ENCODE data around the gene KLHL42.
"Not testable (repeated sequence)": the region's sequence is repeated elsewhere in the genome, so short reads cannot be mapped to it uniquely, and the experiment has no call there.

Gene KLHL42

DNA sequence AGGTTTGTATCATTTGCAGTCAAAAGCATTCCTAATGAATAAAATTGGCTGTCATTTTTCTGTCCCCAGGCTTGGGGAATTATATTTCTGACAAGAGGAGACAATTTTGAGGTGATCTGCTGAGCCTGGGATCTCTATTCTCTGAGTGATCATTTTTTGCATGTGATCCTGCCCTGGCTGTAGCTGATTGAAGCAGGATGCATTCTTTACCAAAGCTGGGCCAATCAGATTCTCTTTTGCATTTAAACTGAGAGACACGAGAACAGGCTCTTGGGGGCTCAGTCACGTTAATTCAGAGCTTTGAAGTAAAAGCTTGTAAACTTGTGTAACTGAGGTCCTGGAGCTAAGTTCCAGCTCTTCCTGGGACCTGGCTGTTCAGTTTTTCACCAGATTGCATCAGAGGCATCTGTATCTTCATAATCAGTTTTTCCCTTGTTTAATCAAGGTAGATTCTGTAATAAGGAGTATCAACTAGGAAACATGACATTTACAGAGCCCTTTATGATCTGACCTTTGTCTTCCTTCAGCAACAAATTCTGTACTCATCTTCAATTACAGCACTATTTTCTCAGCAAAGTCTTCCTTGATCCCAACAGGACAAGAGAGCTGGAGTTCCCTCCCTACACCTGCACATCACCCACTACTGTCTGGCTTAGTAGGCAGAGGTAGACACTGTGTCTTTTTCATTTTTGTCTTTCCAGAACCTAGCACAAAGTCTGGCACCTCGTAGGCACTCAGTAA, 35.0 kb downstream of the KLHL42 start:
- in situ Hi-C loops (cut with MboI; ENCODE audit: low sequenced_read_pairs): no loop called here

DNA sequence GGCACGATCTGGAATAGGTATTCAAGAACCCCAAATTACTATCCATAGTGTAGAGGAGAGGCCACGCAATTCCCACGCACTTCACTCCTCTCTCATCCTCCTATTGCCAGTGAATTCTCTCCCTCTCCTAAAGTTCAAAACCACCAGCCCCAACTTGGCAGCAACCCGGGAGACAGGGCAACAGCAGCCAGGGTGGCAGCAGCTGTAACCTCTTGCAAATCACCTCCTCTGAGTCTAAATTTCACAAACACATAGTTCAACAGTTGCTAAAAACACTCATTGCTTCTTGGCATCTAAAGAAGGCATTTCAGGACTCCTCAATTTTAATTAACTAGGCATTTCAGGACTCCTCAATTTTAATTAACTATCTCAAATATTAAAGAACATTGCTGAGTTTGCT, 37.7 kb downstream of the KLHL42 start:
- in situ Hi-C loops (cut with MboI; ENCODE audit: low sequenced_read_pairs): no loop called here

DNA sequence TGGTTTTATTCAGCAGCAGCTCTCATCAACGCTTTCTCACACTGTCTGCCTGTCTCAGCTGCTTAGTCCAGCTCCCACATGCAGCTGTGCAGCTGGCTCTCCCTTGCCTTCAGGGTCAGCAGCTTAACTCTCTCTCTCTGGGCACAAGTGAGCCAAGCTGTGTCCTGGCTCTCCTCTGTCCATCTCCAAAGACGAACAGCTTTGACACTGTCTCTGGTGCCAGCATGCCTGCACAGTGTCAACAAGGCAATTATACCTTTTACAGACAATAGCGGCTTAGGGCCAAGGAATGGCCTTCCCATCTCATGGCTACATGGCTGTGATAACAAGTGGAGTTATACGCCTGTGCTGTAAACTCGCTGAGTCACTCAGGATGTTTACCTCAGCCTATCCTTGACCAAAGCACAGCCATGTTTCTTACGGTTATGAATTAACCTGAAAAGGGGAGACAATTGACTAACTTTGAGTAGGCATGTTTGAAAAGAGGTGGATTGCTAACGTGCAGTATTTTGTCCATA, 38.4 kb downstream of the KLHL42 start:
- in situ Hi-C loops (cut with MboI; ENCODE audit: low sequenced_read_pairs): no loop called here

DNA sequence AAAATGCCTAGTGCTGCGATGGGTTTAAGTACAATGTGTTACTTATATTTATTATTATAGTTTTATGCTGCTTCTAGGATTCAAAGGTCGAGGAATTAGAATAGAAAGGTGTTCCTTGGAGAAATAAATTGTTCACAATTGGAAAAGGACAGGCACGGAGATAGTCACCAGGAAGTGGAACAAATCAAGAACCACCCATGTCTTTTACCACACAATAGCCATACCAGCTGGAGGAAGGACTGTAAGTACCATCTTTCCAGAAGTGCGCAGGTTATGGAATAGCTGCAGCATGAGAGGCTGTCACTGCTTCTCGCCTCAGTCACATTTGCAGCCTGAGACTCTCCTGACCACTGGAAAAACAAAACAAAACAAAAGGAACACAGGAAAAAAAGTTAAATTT, 40.5 kb downstream of the KLHL42 start:
- in situ Hi-C loops (cut with MboI; ENCODE audit: low sequenced_read_pairs): no loop called here

DNA sequence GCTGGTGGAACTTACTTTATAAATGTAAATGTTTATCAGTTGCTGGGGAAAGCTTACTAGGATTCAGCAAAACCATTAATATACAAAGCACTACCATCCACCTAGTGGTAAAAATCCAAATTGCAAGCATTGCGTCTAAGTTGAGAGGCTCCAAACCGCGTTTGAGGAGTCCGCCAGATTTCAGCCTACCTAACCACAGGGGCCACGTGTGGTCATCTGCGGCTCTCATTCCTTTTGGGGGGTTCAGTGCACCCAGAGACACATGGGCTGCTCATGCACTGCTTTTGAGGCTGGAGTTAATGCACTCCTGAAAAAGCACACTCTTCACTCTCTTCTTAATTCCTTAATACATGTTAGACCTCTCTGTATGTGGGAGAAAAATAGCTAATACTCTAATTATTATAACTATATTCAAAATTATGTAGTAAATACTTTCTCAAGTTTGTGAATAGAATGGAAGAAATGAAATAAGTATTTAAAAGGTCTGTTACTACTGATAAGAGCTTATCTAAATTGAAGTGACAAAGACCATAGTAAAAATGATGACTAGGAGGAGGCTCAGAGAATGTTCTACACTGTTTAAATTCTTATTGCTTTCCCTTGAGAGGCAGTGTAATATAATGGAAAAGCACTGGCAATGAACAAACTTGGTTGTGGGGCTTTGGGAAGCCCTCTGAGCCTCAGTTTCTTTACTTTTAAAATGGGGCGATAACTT, 41.4 kb downstream of the KLHL42 start:
- in situ Hi-C loops (cut with MboI; ENCODE audit: low sequenced_read_pairs): no loop called here

DNA sequence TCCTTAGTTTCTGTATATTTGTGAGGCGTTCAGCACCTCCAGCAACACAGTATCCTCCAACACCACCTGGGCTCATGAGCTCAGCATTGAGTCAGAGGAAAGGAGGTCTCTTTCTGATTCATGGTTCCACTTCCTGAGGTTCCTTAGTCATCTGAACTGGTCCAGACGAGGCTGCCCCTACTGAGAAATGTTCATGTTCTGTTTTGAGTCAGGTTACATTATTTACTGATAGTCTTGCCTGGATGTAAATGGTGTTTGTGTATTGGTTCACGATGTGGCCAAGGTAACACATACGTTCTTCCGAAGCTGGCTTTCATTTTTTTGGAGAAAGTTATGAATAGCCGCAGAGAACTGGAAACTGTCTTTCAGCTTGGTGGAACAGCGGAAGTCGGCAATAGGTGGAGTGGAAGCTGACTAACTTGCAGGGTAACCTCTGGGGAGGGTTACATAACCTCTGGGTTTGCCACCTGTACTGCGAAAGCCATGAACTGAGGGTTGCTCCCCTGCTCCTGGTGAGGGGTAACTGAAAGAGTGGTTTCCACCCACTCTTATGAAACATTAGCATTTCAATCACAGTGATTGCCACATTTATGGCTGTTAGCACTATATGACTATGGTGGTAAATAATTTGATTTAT, 42.2 kb downstream of the KLHL42 start:
- in situ Hi-C loops (cut with MboI; ENCODE audit: low sequenced_read_pairs): no loop called here

DNA sequence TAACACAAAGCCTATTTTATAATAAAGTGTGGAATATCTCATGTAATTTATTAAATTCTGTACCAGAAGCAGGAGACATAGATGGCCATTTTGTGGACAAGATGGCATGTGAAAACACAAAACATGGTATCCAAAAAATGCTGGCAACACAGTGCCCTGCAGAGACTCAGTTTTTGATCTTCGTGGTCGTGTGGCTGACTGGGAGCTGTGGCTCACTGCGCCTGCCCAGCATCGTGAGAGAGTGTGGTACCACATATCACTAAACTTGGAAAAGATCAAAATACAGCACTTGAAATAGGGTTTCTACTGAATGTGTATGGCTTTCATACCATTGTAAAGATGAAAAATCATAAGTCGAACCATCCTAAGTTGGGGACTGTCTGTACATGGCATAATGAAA, 43.0 kb downstream of the KLHL42 start:
- in situ Hi-C loops (cut with MboI; ENCODE audit: low sequenced_read_pairs): no loop called here

DNA sequence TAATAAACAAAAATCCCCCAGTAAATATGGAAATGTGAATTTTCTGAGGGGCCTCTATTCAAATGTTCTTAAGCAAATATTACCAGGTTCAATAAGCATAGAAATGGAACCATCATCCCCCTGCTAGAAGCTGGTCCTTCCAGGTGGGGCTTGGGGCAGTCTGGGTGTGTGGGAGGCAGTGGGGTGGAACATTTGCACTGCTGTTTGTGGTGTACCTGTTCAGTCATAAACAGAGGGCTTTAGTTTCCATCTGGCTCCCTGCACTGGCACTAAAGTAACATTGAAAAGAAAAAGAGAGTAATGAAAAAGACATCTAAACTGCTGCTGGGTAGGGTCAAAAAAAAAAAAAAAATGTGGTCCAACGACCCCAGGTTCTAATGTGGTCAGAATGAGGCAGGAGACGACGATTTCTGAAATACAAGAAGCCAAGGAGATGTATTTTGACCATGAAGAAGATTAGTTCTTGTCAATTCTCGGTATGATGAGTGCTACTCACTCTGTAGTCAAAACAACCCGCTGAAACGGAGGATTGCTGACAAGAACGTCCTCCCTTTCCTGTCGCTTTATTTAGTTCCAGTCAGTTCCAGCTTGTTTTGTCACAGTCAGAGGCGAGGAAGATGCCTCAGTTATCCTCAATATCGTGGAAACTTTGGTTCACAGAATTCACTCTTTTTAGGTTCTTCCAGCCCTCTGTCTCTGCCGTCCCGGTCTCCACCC, 44.3 kb downstream of the KLHL42 start:
- in situ Hi-C loops (cut with MboI; ENCODE audit: low sequenced_read_pairs): no loop called here

DNA sequence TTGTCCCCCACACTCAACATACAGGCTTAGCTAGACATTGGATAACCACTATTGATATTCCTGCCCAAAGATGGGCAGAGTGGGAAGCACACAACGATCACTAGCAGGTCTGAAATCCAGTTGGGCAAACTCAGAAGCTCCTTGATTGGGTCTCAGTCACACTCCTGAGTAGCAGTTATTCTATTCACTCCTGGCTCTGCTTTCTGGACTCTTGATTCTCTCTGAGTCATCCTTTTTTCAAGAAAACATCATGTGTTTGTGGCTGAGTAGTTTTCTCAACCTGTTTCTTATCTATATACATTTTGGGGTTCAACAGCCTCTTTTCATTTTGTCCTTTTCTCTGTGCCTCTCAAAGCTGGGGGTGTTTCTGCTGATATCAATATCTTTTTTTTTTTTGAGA, 46.0 kb downstream of the KLHL42 start:
- in situ Hi-C loops (cut with MboI; ENCODE audit: low sequenced_read_pairs): no loop called here

DNA sequence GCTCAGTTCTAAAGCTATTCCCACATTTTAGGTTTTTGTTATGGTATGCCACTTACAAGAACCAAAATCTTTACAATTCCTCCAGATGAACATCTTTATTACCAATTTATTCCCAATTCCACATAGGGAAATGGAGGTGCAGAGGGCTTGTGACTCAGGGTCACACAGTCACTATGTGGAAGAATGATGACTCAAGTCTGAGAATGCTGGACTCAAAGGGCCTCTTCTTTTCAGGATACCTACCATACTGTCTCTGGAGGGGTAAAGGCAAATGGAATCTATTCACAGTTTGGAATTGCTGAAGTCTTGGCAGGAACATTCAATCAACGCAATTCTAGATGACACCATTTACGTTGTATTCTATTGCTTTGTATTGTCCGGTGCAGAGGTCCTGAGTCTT, 48.2 kb downstream of the KLHL42 start:
- in situ Hi-C loops (cut with MboI; ENCODE audit: low sequenced_read_pairs): no loop called here

DNA sequence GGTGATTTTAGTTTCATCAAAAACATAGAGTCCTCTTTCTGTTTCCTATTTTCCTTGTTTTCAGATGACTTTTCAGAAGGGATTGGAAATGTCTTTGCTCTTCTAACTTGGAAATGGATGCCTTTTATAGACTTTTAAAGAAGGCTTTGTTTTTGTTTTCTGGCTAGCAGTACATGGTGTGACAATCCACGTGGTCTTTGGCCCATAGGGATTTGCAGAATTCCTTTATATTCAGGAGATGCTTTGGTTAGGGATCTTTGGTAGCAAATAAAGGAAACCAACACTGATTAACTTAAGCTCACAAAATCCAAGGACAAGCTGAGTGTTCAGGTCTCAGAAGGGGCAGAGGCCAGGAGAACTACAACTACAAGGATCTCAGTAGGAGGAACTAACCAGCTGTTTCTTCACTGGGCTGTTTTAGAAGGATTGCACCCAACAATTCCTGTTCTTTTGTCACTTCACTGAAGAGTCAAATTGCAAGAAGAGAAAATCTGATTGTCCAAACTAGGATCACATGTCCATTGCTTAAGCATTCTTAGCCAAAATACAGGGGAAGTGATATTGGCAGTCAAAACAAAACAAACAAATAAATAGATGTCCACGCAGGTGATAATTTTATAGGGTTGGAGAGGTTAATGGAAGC, 58.6 kb downstream of the KLHL42 start:
- in situ Hi-C loops (cut with MboI; ENCODE audit: low sequenced_read_pairs): no loop called here

DNA sequence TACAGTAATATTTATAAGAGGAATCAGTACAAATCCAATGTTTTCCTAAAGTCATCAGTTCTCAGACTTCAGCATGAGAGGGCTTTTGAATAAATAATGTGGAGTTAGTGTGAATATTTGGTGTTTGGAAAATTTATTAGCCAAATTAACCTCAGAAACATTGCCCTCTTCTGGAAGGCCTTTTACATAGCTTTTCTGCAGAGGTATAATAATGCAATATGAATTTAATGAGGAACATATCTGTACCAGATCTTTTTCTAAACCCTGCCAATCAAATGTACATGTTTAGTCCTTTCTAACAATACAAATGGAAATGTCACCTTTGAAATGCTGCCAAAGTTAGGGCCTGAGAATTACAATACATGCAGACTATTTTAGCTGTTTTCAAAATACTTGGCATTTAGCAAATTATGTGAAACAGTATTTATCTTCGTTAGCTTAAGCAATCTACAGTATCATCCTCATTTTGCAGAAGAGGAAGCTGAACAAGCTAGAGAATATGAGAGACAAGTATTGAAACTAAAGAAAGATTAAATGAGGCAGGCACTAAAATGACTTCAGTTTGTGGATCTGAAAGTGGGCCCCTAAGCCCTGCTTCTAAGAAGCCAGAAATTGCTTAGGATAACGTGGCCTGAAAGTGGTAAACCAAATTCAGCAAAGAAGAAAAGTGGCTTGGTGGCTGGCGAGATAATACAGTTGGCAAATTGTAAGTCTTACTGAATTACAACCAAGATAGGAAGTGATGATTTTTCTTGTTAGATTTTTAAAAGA, 60.4 kb downstream of the KLHL42 start:
- in situ Hi-C loops (cut with MboI; ENCODE audit: low sequenced_read_pairs): no loop called here

DNA sequence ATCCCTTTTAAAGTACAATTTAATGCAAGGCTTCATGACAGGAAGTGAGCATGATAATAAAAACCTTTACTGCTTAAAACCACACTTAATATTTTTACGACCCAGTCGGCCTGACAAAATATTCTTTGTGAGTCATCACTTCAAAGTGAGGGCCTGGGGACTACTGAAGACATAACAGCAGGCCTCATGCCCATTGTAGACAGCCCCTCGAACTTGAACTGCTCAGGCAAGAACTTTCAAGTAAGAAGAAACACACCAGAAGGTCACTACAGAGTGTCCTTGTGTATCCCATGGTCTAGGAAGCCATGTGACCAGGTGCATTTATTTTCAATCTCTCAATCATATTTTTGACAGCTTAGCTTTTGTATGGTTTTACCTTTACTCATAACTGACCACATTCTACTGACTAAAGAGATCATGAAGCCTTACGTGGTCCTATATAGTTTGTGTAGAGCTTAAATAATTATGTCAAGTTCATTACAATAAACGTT, 61.4 kb downstream of the KLHL42 start:
- in situ Hi-C loops (cut with MboI; ENCODE audit: low sequenced_read_pairs): no loop called here

DNA sequence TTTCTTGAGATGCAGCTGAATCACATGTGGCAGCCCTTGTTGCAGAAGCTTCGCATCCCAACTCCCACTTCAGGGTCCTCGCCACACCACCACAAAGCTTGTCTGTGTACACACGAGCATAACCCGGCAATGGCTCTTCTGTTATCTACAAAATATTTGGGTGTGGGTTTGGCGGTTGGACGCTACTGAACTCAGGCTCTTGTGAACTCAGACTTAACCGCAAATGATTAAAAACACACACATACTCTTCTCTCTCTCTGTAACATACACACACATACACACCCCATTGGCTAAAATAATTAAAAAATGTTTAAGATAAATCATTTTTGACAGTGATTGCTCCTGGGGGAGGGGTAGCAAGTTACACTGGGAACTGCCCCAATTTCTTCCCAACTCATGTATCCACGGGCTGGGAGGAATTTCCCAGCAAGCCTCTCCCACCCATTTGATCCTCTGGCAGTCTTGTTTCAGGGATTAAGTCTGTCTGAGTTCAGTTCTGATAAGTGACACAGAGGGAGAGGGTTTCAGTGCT, 63.7 kb downstream of the KLHL42 start:
- in situ Hi-C loops (cut with MboI; ENCODE audit: low sequenced_read_pairs): no loop called here

DNA sequence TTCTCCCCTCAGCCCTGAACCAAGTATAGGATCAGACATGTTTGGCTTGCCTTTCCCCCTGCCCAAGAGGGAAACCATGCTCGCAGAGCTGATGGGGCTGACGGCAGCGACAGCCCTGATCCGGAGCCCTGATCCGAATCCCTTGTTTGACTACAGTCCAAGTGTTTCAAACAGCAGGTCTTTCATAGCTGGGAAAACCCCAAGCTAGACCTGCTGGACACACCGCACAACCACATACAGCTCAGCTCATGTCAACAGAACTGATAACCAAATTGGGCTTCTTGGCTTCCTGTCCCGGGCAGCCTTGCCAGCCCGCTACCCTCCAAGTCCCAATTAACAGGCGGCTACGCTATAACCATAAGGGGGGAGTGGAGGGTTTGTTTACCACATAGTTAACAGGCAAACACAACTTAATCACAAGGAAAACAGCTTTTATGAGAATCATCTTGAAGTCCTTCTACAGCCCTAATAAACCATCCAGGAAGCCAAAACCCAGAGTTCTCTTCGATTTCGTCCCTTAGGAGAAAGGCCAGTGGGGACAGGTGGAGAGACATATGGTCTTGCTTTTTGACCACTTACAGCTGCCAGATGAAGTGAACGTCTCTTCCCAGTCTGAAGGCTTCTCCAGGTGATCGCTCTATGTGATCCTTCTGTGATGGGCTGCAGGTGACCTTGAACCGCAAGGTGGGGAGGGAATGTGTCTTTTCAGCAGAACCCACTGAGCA, 64.5 kb downstream of the KLHL42 start:
- in situ Hi-C loops (cut with MboI; ENCODE audit: low sequenced_read_pairs): no loop called here

DNA sequence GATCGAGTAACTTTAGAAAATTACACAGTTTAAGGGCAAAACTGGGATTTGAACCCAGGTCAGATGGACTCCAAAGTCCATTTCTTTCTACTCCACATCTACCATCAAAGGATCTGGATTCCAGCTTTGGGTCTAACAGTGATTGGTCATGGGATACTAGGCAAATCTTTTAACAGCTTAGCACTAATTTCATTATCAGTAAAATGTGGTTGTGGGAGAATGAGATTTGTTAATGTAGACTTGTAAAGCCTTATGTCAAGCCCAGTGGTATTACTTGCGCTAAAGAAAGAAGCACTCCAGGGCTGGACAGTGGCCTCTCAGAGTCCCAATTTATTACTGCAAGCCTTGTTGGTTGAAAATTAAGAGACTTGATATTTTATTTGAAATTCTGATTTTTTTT, 65.2 kb downstream of the KLHL42 start:
- in situ Hi-C loops (cut with MboI; ENCODE audit: low sequenced_read_pairs): no loop called here

DNA sequence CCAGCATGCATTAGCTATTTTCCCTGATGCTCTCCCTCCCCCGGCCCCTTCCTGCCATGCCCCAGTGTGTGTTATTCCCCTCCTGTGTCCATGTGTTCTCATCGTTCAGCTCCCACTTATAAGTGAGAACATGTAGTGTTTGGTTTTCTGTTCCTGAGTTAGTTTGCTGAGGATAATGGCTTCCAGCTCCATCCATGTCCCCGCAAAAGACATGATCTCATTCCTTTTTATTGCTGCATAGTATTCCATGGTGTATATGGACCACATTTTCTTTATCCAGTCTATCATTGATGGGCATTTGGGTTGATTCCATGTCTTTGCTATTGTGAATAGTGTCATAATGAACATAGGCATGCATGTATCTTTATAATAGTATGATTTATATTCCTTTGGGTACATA, 65.7 kb downstream of the KLHL42 start:
- in situ Hi-C loops (cut with MboI; ENCODE audit: low sequenced_read_pairs): not testable (repeated sequence)

DNA sequence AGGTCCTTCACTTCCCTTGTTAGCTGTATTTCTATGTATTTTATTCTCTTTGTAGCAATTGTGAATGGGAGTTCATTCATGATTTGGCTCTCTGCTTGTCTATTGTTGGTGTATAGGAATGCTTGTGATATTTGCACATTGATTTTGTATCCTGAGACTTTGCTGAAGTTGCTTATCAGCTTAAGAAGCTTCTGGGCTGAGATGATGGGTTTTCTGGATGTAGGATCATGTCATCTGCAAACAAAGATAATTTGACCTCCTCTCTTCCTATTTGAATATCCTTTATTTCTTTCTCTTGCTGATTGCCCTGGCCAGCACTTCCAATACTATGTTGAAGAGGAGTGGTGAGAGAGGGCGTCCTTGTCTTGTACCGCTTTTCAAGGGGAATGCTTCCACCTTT, 67.3 kb downstream of the KLHL42 start:
- in situ Hi-C loops (cut with MboI; ENCODE audit: low sequenced_read_pairs): not testable (repeated sequence)

DNA sequence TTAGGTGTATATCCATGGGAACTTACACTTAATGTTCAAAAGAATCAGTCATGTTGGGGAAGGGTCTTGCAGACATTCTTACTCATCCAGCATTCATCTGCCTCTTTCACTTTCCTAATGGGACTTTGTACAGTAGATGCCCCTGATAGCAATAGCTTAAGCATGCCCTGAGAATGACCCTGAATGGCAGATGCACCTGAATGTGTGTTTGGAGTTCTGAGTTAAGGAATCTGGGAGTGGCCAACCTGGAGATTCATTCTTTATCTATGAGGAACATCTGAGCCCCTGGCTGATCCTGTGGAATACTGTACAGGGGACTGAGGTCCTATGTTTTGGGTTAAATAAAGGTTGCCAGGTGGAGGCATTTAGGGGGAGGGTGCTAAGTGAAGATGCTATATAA, 71.3 kb downstream of the KLHL42 start:
- in situ Hi-C loops (cut with MboI; ENCODE audit: low sequenced_read_pairs): no loop called here

Data from HL-60/S4 (cell line).